Neural cell (in vitro differentiated cells): ENCODE measurements around the gene TIPRL. TPM values are rescaled to one million over a fixed set of nuclear protein-coding genes. Genes with fewer than 3 reads are reported as not detected.

ENCODE experiments used
- H2AFZ ChIP-seq: fragments of 200-600, 300-800 bp; sonication (generic), shearing (Covaris generic); 2 replicates; pipeline ENCODE4 v1.6.0; 2014; ENCODE audit warnings: low read depth, mild to moderate bottlenecking, antibody characterized with exemption, low read length, moderate library complexity
- H3F3A ChIP-seq: fragments of 200-600 bp; shearing (Covaris generic); 2 replicates; pipeline ENCODE4 v1.6.1; 2016; ENCODE audit warnings: mild to moderate bottlenecking, moderate library complexity, mixed read lengths, antibody characterized with exemption, low read length; ENCODE audit not compliant: insufficient read depth, poor library complexity, severe bottlenecking
- H3K27ac ChIP-seq: fragments of 200-600, 300-800 bp; sonication (generic), shearing (Covaris generic); 2 replicates; pipeline ENCODE4 v1.5.1; 2014; ENCODE audit warnings: mild to moderate bottlenecking, low read length, moderate library complexity
- H3K27me3 ChIP-seq: fragments of 300-800, 200-600 bp; sonication (generic), shearing (Covaris generic); 2 replicates; pipeline ENCODE4 v1.6.0; 2014; ENCODE audit warnings: mild to moderate bottlenecking, low read depth, low read length, moderate library complexity; ENCODE audit not compliant: insufficient read depth
- H3K36me3 ChIP-seq: fragments of 300-800, 200-600 bp; sonication (generic), shearing (Covaris generic); 2 replicates; pipeline ENCODE4 v1.5.1; 2014; ENCODE audit warnings: mild to moderate bottlenecking, antibody characterized with exemption, low read length, moderate library complexity; ENCODE audit not compliant: insufficient read depth
- H3K4me2 ChIP-seq: fragments of 300-800, 200-600 bp; sonication (generic), shearing (Covaris generic); 2 replicates; pipeline ENCODE4 v1.6.0; 2014; ENCODE audit warnings: mild to moderate bottlenecking, low read length
- H3K4me3 ChIP-seq: fragments of 300-800, 200-600 bp; sonication (generic), shearing (Covaris generic); 2 replicates; pipeline ENCODE4 v1.5.1; 2014; ENCODE audit warnings: mild to moderate bottlenecking, low read length, moderate library complexity
- H3K79me2 ChIP-seq: fragments of 200-600 bp; shearing (Covaris generic); replicated peaks from 2 replicates; pipeline ENCODE4 v1.6.0; 2014; ENCODE audit warnings: mild to moderate bottlenecking, low read length, moderate library complexity; ENCODE audit not compliant: insufficient read depth
- H3K9ac ChIP-seq: fragments of 300-800, 200-600 bp; sonication (generic), shearing (Covaris generic); 2 replicates; pipeline ENCODE4 v1.6.1; 2016; ENCODE audit warnings: mild to moderate bottlenecking, low read length, mixed read lengths
- H3K9me2 ChIP-seq: fragments of 200-600 bp; shearing (Covaris generic); 2 replicates; pipeline ENCODE4 v1.6.1; 2016; ENCODE audit warnings: mild to moderate bottlenecking, low read length, mixed read lengths; ENCODE audit not compliant: insufficient read depth
- H3K9me3 ChIP-seq: fragments of 200-600, 300-800 bp; sonication (generic), shearing (Covaris generic); 2 replicates; pipeline ENCODE4 v1.6.1; 2016; ENCODE audit warnings: mild to moderate bottlenecking, mixed run types, low read length, moderate library complexity, mixed read lengths
- H4K20me1 ChIP-seq: fragments of 200-600 bp; shearing (Covaris generic); 2 replicates; pipeline ENCODE4 v1.6.1; 2016; ENCODE audit warnings: mild to moderate bottlenecking, mixed run types; ENCODE audit not compliant: insufficient read depth
- EP300 ChIP-seq: fragments of 450-650 bp; conservative IDR thresholded peaks from 2 replicates; pipeline ENCODE4 v1.6.1; 2014; ENCODE audit warnings: antibody characterized with exemption, mild to moderate bottlenecking, moderate library complexity; ENCODE audit not compliant: poor library complexity, severe bottlenecking
- EZH2 ChIP-seq: fragments of 200-600, 300-800 bp; shearing (Covaris generic), sonication (generic); IDR thresholded peaks from 2 replicates; pipeline ENCODE4 v1.6.1; 2014; ENCODE audit warnings: antibody characterized with exemption, low read length, borderline replicate concordance, mild to moderate bottlenecking; ENCODE audit not compliant: insufficient read depth, poor library complexity, severe bottlenecking
- MXI1 ChIP-seq: fragments of 450-650 bp; conservative IDR thresholded peaks from 2 replicates; pipeline ENCODE4 v1.6.1; 2014; ENCODE audit warnings: antibody characterized with exemption, mild to moderate bottlenecking; ENCODE audit not compliant: poor library complexity, severe bottlenecking
- POLR2AphosphoS5 ChIP-seq: IDR thresholded peaks from 2 replicates; pipeline ENCODE4 v1.6.1; 2012
- RAD21 ChIP-seq: fragments of 450-650 bp; conservative IDR thresholded peaks from 2 replicates; pipeline ENCODE4 v1.6.1; 2014; ENCODE audit warnings: antibody characterized with exemption, mild to moderate bottlenecking, moderate library complexity
- SMC3 ChIP-seq: fragments of 450-650 bp; conservative IDR thresholded peaks from 2 replicates; pipeline ENCODE4 v1.6.1; 2014; ENCODE audit warnings: antibody characterized with exemption, mild to moderate bottlenecking, moderate library complexity; ENCODE audit not compliant: poor library complexity
- TAF1 ChIP-seq: IDR thresholded peaks from 2 replicates; pipeline ENCODE4 v1.6.1; 2012; ENCODE audit warnings: low read depth
- polyA plus RNA-seq: library from polyadenylated mRNA; depleted of rRNA; stranded (reverse); fragments of >200 nt; gene quantifications from 2 replicates; pipeline ENCODE4 v1.2.3, GENCODE V29; 2014
- TF ChIP-seq, protein P1 (sequence below): fragments of 450-650 bp; IDR thresholded peaks from 2 replicates; pipeline ENCODE4 v1.5.1; 2014; ENCODE audit warnings: antibody characterized with exemption, mild to moderate bottlenecking, moderate library complexity; ENCODE audit not compliant: poor library complexity, severe bottlenecking
- TF ChIP-seq, protein P2 (sequence below): IDR thresholded peaks from 2 replicates; pipeline ENCODE4 v1.6.1; 2012; ENCODE audit warnings: borderline replicate concordance

TIPRL gene
- polyA plus RNA-seq, 1 donor from 2014 or later: 131 TPM

DNA sequence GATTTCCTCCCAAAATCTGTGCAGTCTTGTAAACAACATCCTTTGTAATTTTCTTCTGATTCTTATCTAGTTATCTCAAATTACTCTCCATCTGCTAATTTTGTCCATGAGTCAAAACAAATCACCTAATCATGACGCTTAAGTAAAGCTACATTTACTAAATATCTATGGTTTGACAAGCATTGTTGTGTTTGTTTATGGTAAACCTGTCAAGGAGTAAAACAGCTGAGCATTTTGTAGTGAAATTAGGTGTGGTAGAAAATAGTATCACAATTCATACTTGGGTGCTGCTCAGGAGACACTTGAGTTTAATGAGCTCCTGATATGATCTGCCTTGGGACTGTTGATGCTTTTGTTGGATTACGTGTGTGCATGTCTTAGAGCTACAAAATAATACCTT is 11.6 kb downstream of the TIPRL start:
- Histone ChIP-seq H4K20me1 (no peaks in the 10 kb centered on the region), H3K4me3 (no peak overlapping the region), H3F3A (no peaks in the 10 kb centered on the region), H3K36me3 (no peaks in the 10 kb centered on the region), H3K27me3 (no peaks in the 10 kb centered on the region), H3K9ac (no peak overlapping the region), H3K9me3 (no peaks in the 10 kb centered on the region), H3K9me2 (no peaks in the 10 kb centered on the region), H2AFZ (no peak overlapping the region), H3K79me2 (no peaks in the 10 kb centered on the region), H3K27ac (no peak overlapping the region), H3K4me2 (no peak overlapping the region)
- TF ChIP-seq MXI1: no peak
- no peak for TF ChIP-seq TAF1
- no peak for TF ChIP-seq POLR2AphosphoS5
- no peak for TF ChIP-seq EP300
- TF ChIP-seq, protein P1, sequence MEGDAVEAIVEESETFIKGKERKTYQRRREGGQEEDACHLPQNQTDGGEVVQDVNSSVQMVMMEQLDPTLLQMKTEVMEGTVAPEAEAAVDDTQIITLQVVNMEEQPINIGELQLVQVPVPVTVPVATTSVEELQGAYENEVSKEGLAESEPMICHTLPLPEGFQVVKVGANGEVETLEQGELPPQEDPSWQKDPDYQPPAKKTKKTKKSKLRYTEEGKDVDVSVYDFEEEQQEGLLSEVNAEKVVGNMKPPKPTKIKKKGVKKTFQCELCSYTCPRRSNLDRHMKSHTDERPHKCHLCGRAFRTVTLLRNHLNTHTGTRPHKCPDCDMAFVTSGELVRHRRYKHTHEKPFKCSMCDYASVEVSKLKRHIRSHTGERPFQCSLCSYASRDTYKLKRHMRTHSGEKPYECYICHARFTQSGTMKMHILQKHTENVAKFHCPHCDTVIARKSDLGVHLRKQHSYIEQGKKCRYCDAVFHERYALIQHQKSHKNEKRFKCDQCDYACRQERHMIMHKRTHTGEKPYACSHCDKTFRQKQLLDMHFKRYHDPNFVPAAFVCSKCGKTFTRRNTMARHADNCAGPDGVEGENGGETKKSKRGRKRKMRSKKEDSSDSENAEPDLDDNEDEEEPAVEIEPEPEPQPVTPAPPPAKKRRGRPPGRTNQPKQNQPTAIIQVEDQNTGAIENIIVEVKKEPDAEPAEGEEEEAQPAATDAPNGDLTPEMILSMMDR: no peak
- no peak for TF ChIP-seq RAD21
- no peak for TF ChIP-seq SMC3
- TF ChIP-seq, protein P2, sequence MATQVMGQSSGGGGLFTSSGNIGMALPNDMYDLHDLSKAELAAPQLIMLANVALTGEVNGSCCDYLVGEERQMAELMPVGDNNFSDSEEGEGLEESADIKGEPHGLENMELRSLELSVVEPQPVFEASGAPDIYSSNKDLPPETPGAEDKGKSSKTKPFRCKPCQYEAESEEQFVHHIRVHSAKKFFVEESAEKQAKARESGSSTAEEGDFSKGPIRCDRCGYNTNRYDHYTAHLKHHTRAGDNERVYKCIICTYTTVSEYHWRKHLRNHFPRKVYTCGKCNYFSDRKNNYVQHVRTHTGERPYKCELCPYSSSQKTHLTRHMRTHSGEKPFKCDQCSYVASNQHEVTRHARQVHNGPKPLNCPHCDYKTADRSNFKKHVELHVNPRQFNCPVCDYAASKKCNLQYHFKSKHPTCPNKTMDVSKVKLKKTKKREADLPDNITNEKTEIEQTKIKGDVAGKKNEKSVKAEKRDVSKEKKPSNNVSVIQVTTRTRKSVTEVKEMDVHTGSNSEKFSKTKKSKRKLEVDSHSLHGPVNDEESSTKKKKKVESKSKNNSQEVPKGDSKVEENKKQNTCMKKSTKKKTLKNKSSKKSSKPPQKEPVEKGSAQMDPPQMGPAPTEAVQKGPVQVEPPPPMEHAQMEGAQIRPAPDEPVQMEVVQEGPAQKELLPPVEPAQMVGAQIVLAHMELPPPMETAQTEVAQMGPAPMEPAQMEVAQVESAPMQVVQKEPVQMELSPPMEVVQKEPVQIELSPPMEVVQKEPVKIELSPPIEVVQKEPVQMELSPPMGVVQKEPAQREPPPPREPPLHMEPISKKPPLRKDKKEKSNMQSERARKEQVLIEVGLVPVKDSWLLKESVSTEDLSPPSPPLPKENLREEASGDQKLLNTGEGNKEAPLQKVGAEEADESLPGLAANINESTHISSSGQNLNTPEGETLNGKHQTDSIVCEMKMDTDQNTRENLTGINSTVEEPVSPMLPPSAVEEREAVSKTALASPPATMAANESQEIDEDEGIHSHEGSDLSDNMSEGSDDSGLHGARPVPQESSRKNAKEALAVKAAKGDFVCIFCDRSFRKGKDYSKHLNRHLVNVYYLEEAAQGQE: no peak
- no peak for TF ChIP-seq EZH2

DNA sequence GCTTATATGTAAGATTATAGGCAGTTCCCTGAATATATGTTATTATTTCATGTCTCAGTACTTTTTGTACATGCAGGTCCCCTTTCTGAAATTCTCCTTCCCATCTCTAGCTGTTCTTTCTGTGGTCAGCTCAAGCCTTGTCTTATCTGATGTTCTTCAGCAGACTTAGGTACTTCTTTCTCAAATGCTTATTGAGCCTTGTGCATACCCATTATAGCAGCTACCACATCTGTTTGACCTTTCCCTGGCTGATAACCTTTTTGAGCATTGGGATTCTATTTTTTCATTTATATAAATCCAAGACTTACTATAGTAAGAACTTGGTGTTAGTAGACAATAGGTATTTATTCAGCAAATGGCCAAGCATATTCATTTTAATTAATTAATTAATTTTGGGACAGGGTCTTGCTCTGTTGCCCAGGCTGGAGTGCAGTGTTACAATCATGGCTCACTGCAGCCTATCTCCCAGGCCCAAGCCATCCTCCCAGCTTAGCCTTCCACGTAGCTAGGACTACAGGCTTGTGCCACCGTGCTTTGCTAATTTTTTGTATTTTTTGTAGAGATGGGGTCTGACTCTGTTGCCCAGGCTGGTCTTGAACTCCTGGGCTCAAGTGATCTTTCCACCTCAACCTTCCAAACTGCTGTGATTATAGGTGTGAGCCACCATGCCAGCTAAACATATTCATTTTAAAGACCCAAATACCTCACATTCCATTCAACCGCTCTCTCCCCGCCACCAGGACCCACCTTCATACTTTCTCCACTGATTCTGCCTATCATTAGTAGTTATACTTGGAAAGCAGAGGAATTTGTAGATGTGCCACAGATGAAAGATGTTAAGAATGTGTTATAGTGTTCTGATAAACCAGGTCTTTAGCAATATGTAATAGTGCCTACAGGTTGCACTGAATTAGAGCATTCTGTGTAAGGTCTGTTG is 16.7 kb downstream of the TIPRL start:
- Histone ChIP-seq H3K9ac (no peak overlapping the region), H3K27me3 (no peaks in the 10 kb centered on the region), H3K4me3 (no peak overlapping the region), H3K36me3 (no peaks in the 10 kb centered on the region), H3K79me2 (no peaks in the 10 kb centered on the region), H3K9me3 (no peaks in the 10 kb centered on the region), H2AFZ (no peak overlapping the region), H3F3A (no peaks in the 10 kb centered on the region), H3K4me2 (no peak overlapping the region), H4K20me1 (no peaks in the 10 kb centered on the region), H3K9me2 (no peaks in the 10 kb centered on the region), H3K27ac (no peak overlapping the region)
- TF ChIP-seq EP300 (no peak), EZH2 (no peak), POLR2AphosphoS5 (no peak), TAF1 (no peak), SMC3 (no peak), MXI1 (no peak), RAD21 (no peak)
- TF ChIP-seq, protein P2: no peak
- TF ChIP-seq, protein P1: no peak
